Activated T-helper 1 cell treated with anti-CD3 and anti-CD28 coated beads, Interleukin-12 subunit alpha, Interleukin-12 subunit beta, Interleukin-2, Interleukin-4 antibody, amounts not matched to agents 30 ng/mL and 10 ng/mL and 1 ng/mL, durations not matched to agents 14 hours and 24 hours and 36 hours (primary cell): ENCODE results near the gene NREP. TPM values are rescaled to one million over a fixed set of nuclear protein-coding genes. Genes with fewer than 3 reads are reported as not detected.
A peak's percentile ranks its signal among the peaks of the same experiment; 100 is the strongest.

Source experiments
- DNase-seq: peaks from one replicate; pipeline ENCODE4 v3.0.0; 2021; ENCODE audit warnings: low spot score
- H3K27ac Mint-ChIP-seq: one replicate; pipeline ENCODE4 v1.8.0; 2021; ENCODE audit warnings: mild to moderate bottlenecking, mixed read lengths
- H3K27me3 Mint-ChIP-seq: one replicate; pipeline ENCODE4 v1.8.0; 2022; ENCODE audit warnings: mild to moderate bottlenecking, moderate library complexity, mixed read lengths; ENCODE audit not compliant: insufficient read depth
- H3K36me3 Mint-ChIP-seq: one replicate; pipeline ENCODE4 v1.8.0; 2021; ENCODE audit warnings: low read depth, mixed read lengths
- H3K4me1 Mint-ChIP-seq: one replicate; pipeline ENCODE4 v1.8.0; 2021; ENCODE audit warnings: low read depth, mixed read lengths
- H3K4me3 Mint-ChIP-seq: one replicate; pipeline ENCODE4 v1.8.0; 2021; ENCODE audit warnings: mild to moderate bottlenecking, moderate library complexity, mixed read lengths
- H3K9me3 Mint-ChIP-seq: one replicate; pipeline ENCODE4 v1.8.0; 2021; ENCODE audit warnings: mixed read lengths
- intact Hi-C: fragments of 100-400 bp; cut with micrococcal nuclease; formaldehyde crosslinking; loops from one replicate; pipeline ENCODE4 v1.15.1; 2024
- total RNA-seq: library from RNA; stranded (reverse); gene quantifications from 2 replicates; pipeline ENCODE4 v1.2.3, GENCODE V29; 2022

The NREP gene
- total RNA-seq, 1 donor from 2014 or later = 17.6 TPM

GRCh38 chr5:111743988-111744387 lies 13.0 kb downstream of the NREP start:
- H3K9me3 Mint-ChIP-seq = no peaks in the 10 kb centered on the region
- H3K36me3 Mint-ChIP-seq = peaks cover 10% of the 10 kb centered on the region
- DNase-seq = no peak
- no peaks in the 10 kb centered on the region for H3K27me3 Mint-ChIP-seq
- no peak overlapping the region for H3K4me3 Mint-ChIP-seq
- no peak overlapping the region for H3K27ac Mint-ChIP-seq
- H3K4me1 Mint-ChIP-seq = peaks cover 56% of the 10 kb centered on the region
- intact Hi-C loops = loop anchor here (5.0 kb wide), 2 partner anchors 212 to 992 kb away; no protein-coding TSS in a partner anchor

DNA sequence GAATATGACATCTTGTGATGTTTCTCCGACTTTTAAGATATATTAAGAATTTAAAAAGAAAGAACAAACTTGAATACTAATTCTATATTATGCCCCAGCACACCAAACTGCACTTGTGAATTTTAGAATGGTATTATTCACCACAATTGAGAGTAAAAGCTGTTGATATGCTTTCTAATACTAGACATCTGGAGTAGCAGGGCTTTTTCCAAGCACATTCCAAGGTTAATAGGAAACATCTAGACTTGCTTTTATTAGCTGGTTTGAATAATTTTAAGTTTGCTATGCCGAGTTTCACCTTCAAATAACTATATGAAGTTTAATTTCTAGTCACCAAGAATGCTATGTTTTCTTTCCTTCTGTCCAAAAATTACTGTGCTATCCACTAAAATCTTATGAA lies 13.5 kb downstream of the NREP start:
- H3K9me3 Mint-ChIP-seq = no peaks in the 10 kb centered on the region
- H3K27ac Mint-ChIP-seq = no peak overlapping the region
- H3K4me1 Mint-ChIP-seq = peaks cover 56% of the 10 kb centered on the region
- no peaks in the 10 kb centered on the region for H3K27me3 Mint-ChIP-seq
- peaks cover 10% of the 10 kb centered on the region for H3K36me3 Mint-ChIP-seq
- no peak overlapping the region for H3K4me3 Mint-ChIP-seq
- DNase-seq = no peak
- intact Hi-C loops = loop anchor here (5.0 kb wide), 2 partner anchors 211 to 991 kb away; no protein-coding TSS in a partner anchor

DNA sequence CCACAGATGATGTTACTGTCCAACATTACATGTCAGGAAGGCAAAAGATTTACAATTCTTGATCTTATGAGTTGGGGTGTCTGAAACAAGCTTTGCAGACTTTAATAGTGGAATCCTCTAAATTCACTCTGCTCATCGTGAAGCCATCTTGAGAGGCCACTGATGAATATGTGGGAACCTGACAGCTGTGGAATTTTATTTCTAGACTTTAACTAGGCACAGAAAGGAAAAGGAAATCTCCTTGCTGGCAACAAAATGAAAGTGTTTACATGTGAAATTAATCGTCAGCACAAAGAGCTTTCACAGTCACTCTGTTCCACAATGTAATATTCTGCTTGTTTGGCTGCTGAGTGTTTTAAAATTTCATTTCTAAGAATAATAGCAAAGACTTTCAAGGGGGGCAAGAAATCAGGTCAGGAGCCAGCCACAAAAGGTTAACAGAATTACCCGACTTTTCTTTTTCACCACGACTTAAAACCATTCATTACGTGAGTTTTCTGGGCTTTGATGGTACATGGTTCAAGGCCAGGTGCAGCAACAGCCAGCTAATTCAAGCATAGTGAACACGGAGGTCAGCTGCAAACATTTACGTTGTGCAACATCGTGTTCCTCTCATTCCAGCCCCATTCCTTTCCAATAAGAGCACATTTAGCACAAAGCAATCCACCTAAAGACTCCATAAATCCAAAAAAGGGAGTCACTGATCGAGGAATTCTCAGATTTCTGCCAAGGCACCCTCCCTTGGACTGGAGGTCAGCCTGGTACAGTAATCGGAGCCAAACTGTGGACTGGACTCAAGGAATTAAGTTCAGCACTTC lies 14.6 kb downstream of the NREP start:
- no peak for DNase-seq
- Mint-ChIP-seq H3K4me3 (peak overlapping the region; percentile 40), H3K27me3 (no peaks in the 10 kb centered on the region), H3K9me3 (no peaks in the 10 kb centered on the region), H3K36me3 (peaks cover 3% of the 10 kb centered on the region), H3K27ac (peak overlapping the region; percentile 7), H3K4me1 (peaks cover 53% of the 10 kb centered on the region)
- intact Hi-C loops = loop anchor here (1.0 to 5.0 kb wide), 3 partner anchors 15 to 990 kb away; partner anchors contain the start of gene NREP

DNA sequence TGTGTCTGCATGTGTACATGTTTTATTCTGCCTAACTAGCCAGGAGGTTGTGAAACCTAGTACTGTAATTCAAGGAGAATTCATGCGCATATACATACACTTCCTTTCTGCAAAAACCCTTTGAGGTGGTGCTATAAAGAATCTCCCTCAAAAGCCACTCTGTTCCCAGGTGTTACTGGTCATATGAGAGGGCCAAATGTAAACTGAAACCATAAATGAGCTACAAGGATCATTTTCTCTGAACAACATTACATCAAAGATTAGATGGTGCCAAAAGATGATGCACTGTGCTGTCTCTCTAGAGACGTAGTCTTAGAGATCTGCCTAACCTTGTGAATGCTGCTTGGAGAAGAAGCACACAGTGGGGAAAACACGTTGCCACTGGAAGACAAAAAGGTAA lies 15.7 kb downstream of the NREP start:
- H3K27me3 Mint-ChIP-seq = no peaks in the 10 kb centered on the region
- peaks cover 6% of the 10 kb centered on the region for H3K36me3 Mint-ChIP-seq
- DNase-seq = no peak
- H3K9me3 Mint-ChIP-seq = no peaks in the 10 kb centered on the region
- peak overlapping the region; percentile 49 for H3K4me3 Mint-ChIP-seq
- peak overlapping the region; percentile 70 for H3K27ac Mint-ChIP-seq
- intact Hi-C loops = loop anchor here (5.0 kb wide), 2 partner anchors 209 to 989 kb away; no protein-coding TSS in a partner anchor
- peaks cover 53% of the 10 kb centered on the region for H3K4me1 Mint-ChIP-seq

- Mint-ChIP-seq H3K27me3 (no peaks in the 10 kb centered on the region), H3K36me3 (peaks cover 11% of the 10 kb centered on the region), H3K4me1 (peaks cover 56% of the 10 kb centered on the region), H3K9me3 (no peaks in the 10 kb centered on the region), H3K4me3 (no peak overlapping the region), H3K27ac (no peak overlapping the region)
- no peak for DNase-seq
- intact Hi-C loops = loop anchor here (5.0 kb wide), 1 partner anchor 423 kb away; no protein-coding TSS in a partner anchor
Observed at GRCh38 chr5:111739416-111739815, 17.6 kb downstream of the NREP start.

GRCh38 chr5:111738118-111738517 lies 18.9 kb downstream of the NREP start:
- no peak for DNase-seq
- Mint-ChIP-seq H3K27me3 (no peaks in the 10 kb centered on the region), H3K4me1 (peaks cover 53% of the 10 kb centered on the region), H3K36me3 (peaks cover 9% of the 10 kb centered on the region), H3K4me3 (no peak overlapping the region), H3K9me3 (no peaks in the 10 kb centered on the region), H3K27ac (no peak overlapping the region)
- intact Hi-C loops = loop anchor here (5.0 kb wide), 1 partner anchor 424 kb away; no protein-coding TSS in a partner anchor

DNA sequence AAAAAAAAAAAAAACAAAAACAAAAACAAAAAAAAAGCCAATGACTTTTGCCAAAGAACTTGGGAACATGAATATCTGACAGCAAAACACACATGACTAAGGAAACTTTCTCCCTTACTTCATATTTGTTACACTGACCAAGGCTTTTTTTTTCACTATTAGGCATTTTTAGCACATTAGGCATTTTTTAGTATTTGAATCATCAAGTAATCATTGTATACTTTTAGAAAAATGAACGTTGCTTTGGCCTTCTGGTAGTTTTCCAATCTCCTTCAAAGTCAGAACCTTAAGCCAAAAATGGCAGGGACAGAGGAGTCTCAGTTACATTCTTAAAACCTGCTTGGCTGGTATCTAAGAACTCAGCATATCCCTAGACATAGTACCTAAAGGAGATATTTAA lies 19.3 kb downstream of the NREP start:
- H3K4me1 Mint-ChIP-seq = peaks cover 54% of the 10 kb centered on the region
- intact Hi-C loops = loop anchor here (5.0 kb wide), 1 partner anchor 425 kb away; no protein-coding TSS in a partner anchor
- H3K27ac Mint-ChIP-seq = no peak overlapping the region
- H3K4me3 Mint-ChIP-seq = no peak overlapping the region
- H3K27me3 Mint-ChIP-seq = no peaks in the 10 kb centered on the region
- no peaks in the 10 kb centered on the region for H3K9me3 Mint-ChIP-seq
- DNase-seq = no peak
- H3K36me3 Mint-ChIP-seq = peaks cover 11% of the 10 kb centered on the region

DNA sequence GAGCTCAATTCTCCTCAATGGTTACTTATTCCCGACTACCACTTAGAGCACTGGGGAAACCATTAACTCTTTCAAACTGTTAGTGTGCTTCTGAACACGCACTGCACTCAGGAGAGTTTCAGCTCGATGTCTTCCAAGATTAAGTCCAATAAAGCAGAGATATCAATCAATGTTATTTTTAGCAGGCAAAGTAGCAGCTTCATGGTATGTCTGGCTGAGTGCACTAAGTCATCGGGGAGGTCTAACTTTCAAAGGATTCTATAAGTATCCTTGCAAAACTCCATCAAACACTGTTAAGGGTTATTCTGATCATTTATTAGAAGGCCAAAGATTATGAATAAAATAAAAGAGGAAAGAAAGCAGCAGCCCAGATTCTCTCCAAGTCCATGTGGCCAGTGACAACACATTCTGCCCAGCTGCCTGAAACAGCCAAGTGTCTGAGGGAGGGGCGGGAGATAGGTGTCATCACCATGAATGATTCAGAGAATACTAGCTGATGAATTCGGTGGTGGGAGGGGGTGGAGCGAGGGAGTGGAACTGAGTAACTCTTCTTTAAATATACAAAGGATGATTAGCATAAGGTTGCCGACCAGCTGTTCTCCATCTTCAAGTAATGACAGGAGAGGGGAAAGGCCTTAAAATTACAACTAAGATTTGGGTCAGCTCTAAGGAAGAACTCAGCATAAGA lies 21.3 kb downstream of the NREP start:
- H3K27me3 Mint-ChIP-seq = no peaks in the 10 kb centered on the region
- H3K9me3 Mint-ChIP-seq = no peaks in the 10 kb centered on the region

DNA sequence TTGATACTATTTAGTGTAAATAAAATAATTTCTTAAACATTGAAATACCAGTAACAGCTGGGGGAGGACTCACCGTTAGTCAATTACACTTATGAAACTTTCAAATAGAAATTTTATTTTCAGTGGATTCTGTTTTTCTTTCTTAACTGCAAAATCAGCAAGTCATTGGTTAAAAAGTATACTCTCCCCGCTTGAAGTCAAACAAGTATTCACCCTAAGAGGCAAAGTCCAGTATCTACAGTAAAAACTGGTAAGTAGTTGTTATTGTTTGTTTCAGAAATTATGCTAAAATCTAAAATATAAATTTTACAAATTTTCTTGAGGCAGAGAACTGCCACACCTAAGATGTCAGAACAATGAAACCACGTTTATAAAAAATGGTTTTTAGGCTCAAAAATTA lies 22.4 kb downstream of the NREP start:
- no peak overlapping the region for H3K4me3 Mint-ChIP-seq
- H3K36me3 Mint-ChIP-seq = peaks cover 17% of the 10 kb centered on the region
- H3K27ac Mint-ChIP-seq = no peak overlapping the region
- no peaks in the 10 kb centered on the region for H3K9me3 Mint-ChIP-seq
- H3K4me1 Mint-ChIP-seq = peaks cover 52% of the 10 kb centered on the region
- H3K27me3 Mint-ChIP-seq = no peaks in the 10 kb centered on the region
- intact Hi-C loops = no loop called here
- no peak for DNase-seq

More for the DNA sequence above, 21.3 kb downstream of the NREP start:
- intact Hi-C loops = loop anchor here (5.0 kb wide), 1 partner anchor 427 kb away; no protein-coding TSS in a partner anchor
- Mint-ChIP-seq H3K4me3 (no peak overlapping the region), H3K27ac (peak overlapping the region; percentile 22), H3K4me1 (peaks cover 48% of the 10 kb centered on the region), H3K36me3 (peaks cover 12% of the 10 kb centered on the region)
- no peak for DNase-seq

- DNase-seq = no peak
- Mint-ChIP-seq H3K27ac (peak overlapping the region; percentile 10), H3K4me3 (no peak overlapping the region), H3K36me3 (peaks cover 17% of the 10 kb centered on the region), H3K27me3 (no peaks in the 10 kb centered on the region), H3K4me1 (peaks cover 49% of the 10 kb centered on the region), H3K9me3 (no peaks in the 10 kb centered on the region)
- intact Hi-C loops = no loop called here
Observed at GRCh38 chr5:111734013-111734412, 23.0 kb downstream of the NREP start.

GRCh38 chr5:111733571-111733970 lies 23.4 kb downstream of the NREP start:
- Mint-ChIP-seq H3K4me3 (no peak overlapping the region), H3K9me3 (no peaks in the 10 kb centered on the region), H3K4me1 (peaks cover 44% of the 10 kb centered on the region), H3K27ac (no peak overlapping the region), H3K36me3 (peaks cover 19% of the 10 kb centered on the region), H3K27me3 (no peaks in the 10 kb centered on the region)
- DNase-seq = no peak
- intact Hi-C loops = no loop called here

- Mint-ChIP-seq H3K27me3 (no peaks in the 10 kb centered on the region), H3K9me3 (no peaks in the 10 kb centered on the region), H3K4me1 (peaks cover 40% of the 10 kb centered on the region), H3K36me3 (peaks cover 15% of the 10 kb centered on the region), H3K4me3 (no peak overlapping the region), H3K27ac (no peak overlapping the region)
- no peak for DNase-seq
- intact Hi-C loops = no loop called here
Observed at GRCh38 chr5:111731638-111732037, 25.4 kb downstream of the NREP start.
